ENCODE measurements around the gene UBE3C. TPM values are rescaled to one million over a fixed set of nuclear protein-coding genes. Genes with fewer than 3 reads are reported as not detected.

UBE3C gene
- total and polyA plus RNA-seq, 7 experiments from 2014 or later = 21.3 to 64.6 (median 53.9) TPM

GRCh38 chr7:157120181-157120580 lies 18.5 kb upstream of the UBE3C start:
- Histone ChIP-seq H3K9me3 (ENCODE audit: control insufficient read depth in 2 of 3, low read length in 3 of 3) (no peaks in the 10 kb centered on the region), H3K4me1 (ENCODE audit: control insufficient read depth in 2 of 2, insufficient read depth in 2 of 2, low read length in 2 of 2) (no peaks in the 10 kb centered on the region), H3K27me3 (ENCODE audit: control insufficient read depth in 2 of 2, insufficient read depth in 2 of 2, low read length in 2 of 2) (no peaks in the 10 kb centered on the region), H3K27ac (ENCODE audit: low read depth, low read length) (no peak overlapping the region), H3K36me3 (ENCODE audit: control insufficient read depth in 2 of 3, insufficient read depth in 3 of 3, low read length in 3 of 3) (no peaks in the 10 kb centered on the region), H3K4me3 (ENCODE audit: low read length) (no peak overlapping the region)
- POLR2A ChIA-PET = no interaction called here
- no peak overlapping the region for H3K4me3 Mint-ChIP-seq
- no peaks in the 10 kb centered on the region for H3K4me1 Mint-ChIP-seq
- peaks cover 0 to 9% (median 0%) of the 10 kb centered on the region in 5 donors for H3K27me3 Mint-ChIP-seq
- no peak overlapping the region for H3K27ac Mint-ChIP-seq
- CTCF ChIA-PET = no interaction called here
- H3K9me3 Mint-ChIP-seq = peaks cover 0 to 7% (median 3%) of the 10 kb centered on the region in 11 donors
- no peaks in the 10 kb centered on the region for H3K36me3 Mint-ChIP-seq
- DNase-seq (no peak), ATAC-seq (no peak)
- intact Hi-C loops (cut with micrococcal nuclease) = no loop called here

- no peaks in the 10 kb centered on the region for H3K4me1 ChIP-seq (ENCODE audit: control insufficient read depth in 2 of 2, insufficient read depth in 2 of 2, low read length in 2 of 2)
- no peaks in the 10 kb centered on the region for H3K27me3 ChIP-seq (ENCODE audit: control insufficient read depth in 2 of 2, insufficient read depth in 2 of 2, low read length in 2 of 2)
- ChIA-PET POLR2A (no interaction called here), CTCF (no interaction called here)
- DNase-seq = no peak
- peaks cover 0 to 7% (median 3%) of the 10 kb centered on the region in 11 donors for H3K9me3 Mint-ChIP-seq
- no peaks in the 10 kb centered on the region for H3K36me3 Mint-ChIP-seq
- no peak for ATAC-seq
- H3K4me3 Mint-ChIP-seq = no peak overlapping the region
- H3K27me3 Mint-ChIP-seq = peaks cover 0 to 9% (median 0%) of the 10 kb centered on the region in 5 donors
- no peak overlapping the region for H3K27ac ChIP-seq (ENCODE audit: low read depth, low read length)
- intact Hi-C loops (cut with micrococcal nuclease) = no loop called here
- no peaks in the 10 kb centered on the region for H3K36me3 ChIP-seq (ENCODE audit: control insufficient read depth in 2 of 3, insufficient read depth in 3 of 3, low read length in 3 of 3)
- no peaks in the 10 kb centered on the region for H3K4me1 Mint-ChIP-seq
- no peak overlapping the region for H3K27ac Mint-ChIP-seq
- H3K9me3 ChIP-seq (ENCODE audit: control insufficient read depth in 2 of 3, low read length in 3 of 3) = no peaks in the 10 kb centered on the region
- H3K4me3 ChIP-seq (ENCODE audit: low read length) = no peak overlapping the region
Measured at GRCh38 chr7:157121184-157121715, 17.5 kb upstream of the UBE3C start.

GRCh38 chr7:157122800-157123495 lies 15.8 kb upstream of the UBE3C start:
- Histone ChIP-seq H3K27ac (ENCODE audit: low read depth, low read length) (no peak overlapping the region), H3K4me3 (ENCODE audit: low read length) (no peak overlapping the region), H3K36me3 (ENCODE audit: control insufficient read depth in 2 of 3, insufficient read depth in 3 of 3, low read length in 3 of 3) (no peaks in the 10 kb centered on the region), H3K27me3 (ENCODE audit: control insufficient read depth in 2 of 2, insufficient read depth in 2 of 2, low read length in 2 of 2) (no peaks in the 10 kb centered on the region), H3K4me1 (ENCODE audit: control insufficient read depth in 2 of 2, insufficient read depth in 2 of 2, low read length in 2 of 2) (no peaks in the 10 kb centered on the region), H3K9me3 (ENCODE audit: control insufficient read depth in 2 of 3, low read length in 3 of 3) (no peaks in the 10 kb centered on the region)
- H3K9me3 Mint-ChIP-seq = peaks cover 0 to 2% (median 0%) of the 10 kb centered on the region in 11 donors
- ChIA-PET POLR2A (no interaction called here), CTCF (no interaction called here)
- intact Hi-C loops (cut with micrococcal nuclease) = no loop called here
- no peak for DNase-seq
- no peaks in the 10 kb centered on the region for H3K36me3 Mint-ChIP-seq
- H3K4me1 Mint-ChIP-seq = no peaks in the 10 kb centered on the region
- H3K27ac Mint-ChIP-seq = no peak overlapping the region
- H3K4me3 Mint-ChIP-seq = no peak overlapping the region
- H3K27me3 Mint-ChIP-seq = peaks cover 0 to 12% (median 0%) of the 10 kb centered on the region in 5 donors
- no peak for ATAC-seq

GRCh38 chr7:157124690-157125089 lies 14.0 kb upstream of the UBE3C start:
- no peaks in the 10 kb centered on the region for H3K4me1 Mint-ChIP-seq
- no peak for ATAC-seq
- CTCF ChIA-PET = no interaction called here

GRCh38 chr7:157125376-157126223 lies 13.1 kb upstream of the UBE3C start:
- no peak for DNase-seq
- Mint-ChIP-seq H3K27me3 (peaks cover 6 to 15% (median 13%) of the 10 kb centered on the region in 5 donors), H3K27ac (no peak overlapping the region), H3K9me3 (no peaks in the 10 kb centered on the region), H3K4me3 (no peak overlapping the region), H3K4me1 (no peaks in the 10 kb centered on the region), H3K36me3 (no peaks in the 10 kb centered on the region)
- intact Hi-C loops (cut with micrococcal nuclease) = no loop called here
- Histone ChIP-seq H3K36me3 (ENCODE audit: control insufficient read depth in 2 of 3, insufficient read depth in 3 of 3, low read length in 3 of 3) (no peaks in the 10 kb centered on the region), H3K9me3 (ENCODE audit: control insufficient read depth in 2 of 3, low read length in 3 of 3) (no peaks in the 10 kb centered on the region), H3K27me3 (ENCODE audit: control insufficient read depth in 2 of 2, insufficient read depth in 2 of 2, low read length in 2 of 2) (no peaks in the 10 kb centered on the region), H3K4me1 (ENCODE audit: control insufficient read depth in 2 of 2, insufficient read depth in 2 of 2, low read length in 2 of 2) (no peaks in the 10 kb centered on the region), H3K27ac (ENCODE audit: low read depth, low read length) (no peak overlapping the region), H3K4me3 (ENCODE audit: low read length) (no peak overlapping the region)
- no peak for ATAC-seq
- ChIA-PET CTCF (no interaction called here), POLR2A (interaction anchor here (0.6 kb wide), 1 partner anchor 174 kb away, joined by 3 read pairs; no protein-coding TSS in a partner anchor)

More at GRCh38 chr7:157124690-157125089, 14.0 kb upstream of the UBE3C start:
- Histone ChIP-seq H3K9me3 (ENCODE audit: control insufficient read depth in 2 of 3, low read length in 3 of 3) (no peaks in the 10 kb centered on the region), H3K4me1 (ENCODE audit: control insufficient read depth in 2 of 2, insufficient read depth in 2 of 2, low read length in 2 of 2) (no peaks in the 10 kb centered on the region), H3K4me3 (ENCODE audit: low read length) (no peak overlapping the region), H3K27ac (ENCODE audit: low read depth, low read length) (no peak overlapping the region), H3K27me3 (ENCODE audit: control insufficient read depth in 2 of 2, insufficient read depth in 2 of 2, low read length in 2 of 2) (no peaks in the 10 kb centered on the region), H3K36me3 (ENCODE audit: control insufficient read depth in 2 of 3, insufficient read depth in 3 of 3, low read length in 3 of 3) (no peaks in the 10 kb centered on the region)
- intact Hi-C loops (cut with micrococcal nuclease) = no loop called here
- H3K36me3 Mint-ChIP-seq = no peaks in the 10 kb centered on the region
- POLR2A ChIA-PET = no interaction called here
- no peaks in the 10 kb centered on the region for H3K9me3 Mint-ChIP-seq
- H3K27ac Mint-ChIP-seq = no peak overlapping the region
- H3K4me3 Mint-ChIP-seq = no peak overlapping the region
- H3K27me3 Mint-ChIP-seq = peaks cover 0 to 20% (median 7%) of the 10 kb centered on the region in 5 donors
- no peak for DNase-seq

GRCh38 chr7:157126921-157127320 lies 11.8 kb upstream of the UBE3C start:
- Histone ChIP-seq H3K4me1 (ENCODE audit: control insufficient read depth in 2 of 2, insufficient read depth in 2 of 2, low read length in 2 of 2) (no peaks in the 10 kb centered on the region), H3K9me3 (ENCODE audit: control insufficient read depth in 2 of 3, low read length in 3 of 3) (no peaks in the 10 kb centered on the region), H3K36me3 (ENCODE audit: control insufficient read depth in 2 of 3, insufficient read depth in 3 of 3, low read length in 3 of 3) (no peaks in the 10 kb centered on the region), H3K27ac (ENCODE audit: low read depth, low read length) (no peak overlapping the region), H3K27me3 (ENCODE audit: control insufficient read depth in 2 of 2, insufficient read depth in 2 of 2, low read length in 2 of 2) (no peaks in the 10 kb centered on the region), H3K4me3 (ENCODE audit: low read length) (no peak overlapping the region)
- H3K9me3 Mint-ChIP-seq = no peaks in the 10 kb centered on the region
- no peak overlapping the region for H3K27ac Mint-ChIP-seq
- CTCF ChIA-PET = no interaction called here
- no peak overlapping the region for H3K4me3 Mint-ChIP-seq
- intact Hi-C loops (cut with micrococcal nuclease) = no loop called here
- ATAC-seq (no peak), DNase-seq (no peak)
- no peaks in the 10 kb centered on the region for H3K36me3 Mint-ChIP-seq
- no peaks in the 10 kb centered on the region for H3K4me1 Mint-ChIP-seq
- POLR2A ChIA-PET = no interaction called here
- H3K27me3 Mint-ChIP-seq = peaks cover 12 to 20% (median 13%) of the 10 kb centered on the region in 5 donors
